ENCODE results near the gene LARP6.

DNA sequence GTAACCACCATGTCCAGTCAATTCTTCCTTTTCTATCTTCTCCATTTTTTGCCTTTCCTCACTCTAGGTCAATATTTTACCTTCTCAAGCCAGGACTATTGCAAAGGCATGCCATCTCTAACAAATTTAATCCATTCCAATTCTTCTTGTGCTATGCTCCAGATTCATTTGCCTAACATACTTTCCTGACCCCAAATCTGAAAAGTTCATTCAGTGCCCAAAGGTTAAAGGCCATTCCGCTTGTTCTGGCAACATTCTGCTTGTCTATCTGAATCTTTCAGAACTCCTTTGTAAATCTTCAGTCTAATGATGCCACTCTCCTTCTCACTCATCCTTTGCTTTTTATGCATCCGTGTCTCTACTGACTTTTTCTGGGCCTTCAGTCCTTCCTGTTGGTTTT, 22.7 kb upstream of the LARP6 start:
- no peak for TF ChIP-seq SIN3A (IDR thresholded peaks at IDR 0.05; ENCODE audit: borderline replicate concordance, insufficient read depth, low read length)
- no peak for TF ChIP-seq POLR2AphosphoS5 (IDR thresholded peaks at IDR 0.05; ENCODE audit: low read depth, low read length)
- no peak for TF ChIP-seq TAF1 (IDR thresholded peaks at IDR 0.05; ENCODE audit: borderline replicate concordance, insufficient read depth, low read length)
- TF ChIP-seq REST (IDR thresholded peaks at IDR 0.05; ENCODE audit: insufficient read depth in 1 of 2, low read depth in 2 of 2, low read length in 2 of 2), result no peak

All from PFSK-1 (cell line).